ENCODE results near the gene ABCB10. TPM values are rescaled to one million over a fixed set of nuclear protein-coding genes. Genes with fewer than 3 reads are reported as not detected.

The ABCB10 gene
- total RNA-seq, 1 donor from 2014 or later, result 20.2 TPM

DNA sequence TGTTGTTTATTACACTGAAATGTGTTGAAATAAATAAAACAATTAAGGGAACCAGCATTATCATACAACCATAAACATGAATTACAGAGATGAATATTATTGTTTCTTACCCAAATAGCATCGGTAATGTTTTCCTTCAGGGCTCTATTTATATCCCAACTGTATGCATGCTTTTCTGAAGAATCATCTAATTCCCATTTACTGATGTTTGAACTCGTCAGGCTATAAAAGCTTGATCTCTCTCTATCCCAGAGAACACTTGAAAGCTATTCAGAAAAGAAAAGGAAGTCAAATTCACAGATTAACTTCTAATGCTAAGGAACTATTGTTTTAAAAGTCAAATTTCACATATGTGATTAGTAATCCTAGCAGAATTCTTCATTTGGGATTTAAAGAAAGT is 62.7 kb downstream of the ABCB10 start:
- H3K4me3 Mint-ChIP-seq (ENCODE audit: unreplicated experiment), result no peak overlapping the region
- no peaks in the 10 kb centered on the region for H3K9me3 Mint-ChIP-seq (ENCODE audit: unreplicated experiment)
- TF ChIP-seq, protein P1, sequence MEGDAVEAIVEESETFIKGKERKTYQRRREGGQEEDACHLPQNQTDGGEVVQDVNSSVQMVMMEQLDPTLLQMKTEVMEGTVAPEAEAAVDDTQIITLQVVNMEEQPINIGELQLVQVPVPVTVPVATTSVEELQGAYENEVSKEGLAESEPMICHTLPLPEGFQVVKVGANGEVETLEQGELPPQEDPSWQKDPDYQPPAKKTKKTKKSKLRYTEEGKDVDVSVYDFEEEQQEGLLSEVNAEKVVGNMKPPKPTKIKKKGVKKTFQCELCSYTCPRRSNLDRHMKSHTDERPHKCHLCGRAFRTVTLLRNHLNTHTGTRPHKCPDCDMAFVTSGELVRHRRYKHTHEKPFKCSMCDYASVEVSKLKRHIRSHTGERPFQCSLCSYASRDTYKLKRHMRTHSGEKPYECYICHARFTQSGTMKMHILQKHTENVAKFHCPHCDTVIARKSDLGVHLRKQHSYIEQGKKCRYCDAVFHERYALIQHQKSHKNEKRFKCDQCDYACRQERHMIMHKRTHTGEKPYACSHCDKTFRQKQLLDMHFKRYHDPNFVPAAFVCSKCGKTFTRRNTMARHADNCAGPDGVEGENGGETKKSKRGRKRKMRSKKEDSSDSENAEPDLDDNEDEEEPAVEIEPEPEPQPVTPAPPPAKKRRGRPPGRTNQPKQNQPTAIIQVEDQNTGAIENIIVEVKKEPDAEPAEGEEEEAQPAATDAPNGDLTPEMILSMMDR (IDR thresholded peaks at IDR 0.05), result no peak
- H3K27ac Mint-ChIP-seq (ENCODE audit: unreplicated experiment), result no peak overlapping the region
- H3K36me3 Mint-ChIP-seq (ENCODE audit: unreplicated experiment), result peaks cover 43% of the 10 kb centered on the region
- H3K4me1 Mint-ChIP-seq (ENCODE audit: unreplicated experiment), result no peaks in the 10 kb centered on the region
- DNase-seq (ENCODE audit: extremely low spot score, unreplicated experiment), result no peak
- H3K27me3 Mint-ChIP-seq (ENCODE audit: unreplicated experiment), result no peaks in the 10 kb centered on the region

- no peak for DNase-seq (ENCODE audit: extremely low spot score, unreplicated experiment)
- Mint-ChIP-seq H3K36me3 (ENCODE audit: unreplicated experiment) (peaks cover 52% of the 10 kb centered on the region), H3K4me3 (ENCODE audit: unreplicated experiment) (no peak overlapping the region), H3K9me3 (ENCODE audit: unreplicated experiment) (no peaks in the 10 kb centered on the region), H3K4me1 (ENCODE audit: unreplicated experiment) (no peaks in the 10 kb centered on the region), H3K27me3 (ENCODE audit: unreplicated experiment) (no peaks in the 10 kb centered on the region), H3K27ac (ENCODE audit: unreplicated experiment) (no peak overlapping the region)
- TF ChIP-seq, protein P1 (IDR thresholded peaks at IDR 0.05), result no peak
Measured at GRCh38 chr1:229487181-229487580, 71.3 kb downstream of the ABCB10 start.

DNA sequence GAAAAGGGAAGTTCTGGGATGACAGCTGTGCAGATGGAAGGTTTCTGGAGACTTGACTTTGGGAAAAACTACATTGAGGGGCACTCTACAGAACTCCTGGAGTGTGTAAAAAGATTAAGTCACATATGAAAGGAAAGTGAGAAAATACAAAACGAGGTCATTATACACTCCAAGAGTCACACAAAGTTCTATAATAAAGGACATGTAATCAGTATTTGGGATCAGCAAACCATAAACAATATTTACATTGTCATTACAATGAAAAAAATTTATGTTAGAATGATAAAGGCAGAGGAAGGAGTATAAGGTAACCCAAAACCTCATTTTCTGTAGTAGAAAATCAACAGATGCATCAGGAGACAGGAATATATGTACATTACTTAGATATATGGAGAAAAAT is 73.2 kb downstream of the ABCB10 start:
- H3K4me3 Mint-ChIP-seq (ENCODE audit: unreplicated experiment), result no peak overlapping the region
- H3K27ac Mint-ChIP-seq (ENCODE audit: unreplicated experiment), result no peak overlapping the region
- TF ChIP-seq, protein P1 (IDR thresholded peaks at IDR 0.05), result no peak
- H3K36me3 Mint-ChIP-seq (ENCODE audit: unreplicated experiment), result peaks cover 59% of the 10 kb centered on the region
- DNase-seq (ENCODE audit: extremely low spot score, unreplicated experiment), result no peak
- H3K9me3 Mint-ChIP-seq (ENCODE audit: unreplicated experiment), result no peaks in the 10 kb centered on the region
- H3K27me3 Mint-ChIP-seq (ENCODE audit: unreplicated experiment), result no peaks in the 10 kb centered on the region
- no peaks in the 10 kb centered on the region for H3K4me1 Mint-ChIP-seq (ENCODE audit: unreplicated experiment)

GRCh38 chr1:229482511-229482910 is 76.0 kb downstream of the ABCB10 start:
- Mint-ChIP-seq H3K36me3 (ENCODE audit: unreplicated experiment) (peaks cover 58% of the 10 kb centered on the region), H3K9me3 (ENCODE audit: unreplicated experiment) (no peaks in the 10 kb centered on the region), H3K4me3 (ENCODE audit: unreplicated experiment) (no peak overlapping the region), H3K4me1 (ENCODE audit: unreplicated experiment) (no peaks in the 10 kb centered on the region), H3K27me3 (ENCODE audit: unreplicated experiment) (no peaks in the 10 kb centered on the region), H3K27ac (ENCODE audit: unreplicated experiment) (peak overlapping the region; percentile 50)
- no peak for DNase-seq (ENCODE audit: extremely low spot score, unreplicated experiment)
- TF ChIP-seq, protein P1 (IDR thresholded peaks at IDR 0.05), result no peak

GRCh38 chr1:229480495-229480894 is 78.0 kb downstream of the ABCB10 start:
- no peaks in the 10 kb centered on the region for H3K27me3 Mint-ChIP-seq (ENCODE audit: unreplicated experiment)
- peaks cover 45% of the 10 kb centered on the region for H3K36me3 Mint-ChIP-seq (ENCODE audit: unreplicated experiment)
- no peaks in the 10 kb centered on the region for H3K4me1 Mint-ChIP-seq (ENCODE audit: unreplicated experiment)
- TF ChIP-seq, protein P1 (IDR thresholded peaks at IDR 0.05), result no peak
- no peak overlapping the region for H3K4me3 Mint-ChIP-seq (ENCODE audit: unreplicated experiment)
- no peaks in the 10 kb centered on the region for H3K9me3 Mint-ChIP-seq (ENCODE audit: unreplicated experiment)
- no peak overlapping the region for H3K27ac Mint-ChIP-seq (ENCODE audit: unreplicated experiment)
- no peak for DNase-seq (ENCODE audit: extremely low spot score, unreplicated experiment)
